Epidermal melanocyte (primary cell): ENCODE results near the gene ADAMTS20.

Experiments
- DNase-seq: peaks from one replicate; pipeline ENCODE4 v3.0.0; 2011; ENCODE audit warnings: low spot score; ENCODE audit not compliant: insufficient read length

The ADAMTS20 gene

DNA sequence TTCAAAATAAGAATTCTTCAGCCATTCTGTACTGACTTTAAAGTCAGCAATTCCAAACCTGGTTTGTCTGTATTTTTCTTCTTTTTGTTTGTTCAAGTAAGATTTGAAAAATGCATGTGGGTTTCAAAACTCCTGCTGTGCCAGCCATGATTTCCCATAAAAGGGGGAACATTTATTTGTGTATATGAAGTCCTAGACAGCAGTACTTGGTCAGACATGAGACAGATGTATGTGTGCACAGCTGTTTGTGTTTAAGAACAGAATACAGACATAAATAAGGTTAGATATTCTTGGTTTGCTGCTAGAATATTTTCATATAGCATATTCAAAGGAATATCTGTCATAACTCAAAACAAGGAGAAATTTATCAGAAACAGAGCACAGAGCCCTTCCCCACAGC is 236.0 kb downstream of the ADAMTS20 start:
- no peak for DNase-seq

GRCh38 chr12:43312991-43313505 is 239.0 kb downstream of the ADAMTS20 start:
- no peak for DNase-seq

- no peak for DNase-seq
Measured at GRCh38 chr12:43310596-43310995, 241.4 kb downstream of the ADAMTS20 start.

DNA sequence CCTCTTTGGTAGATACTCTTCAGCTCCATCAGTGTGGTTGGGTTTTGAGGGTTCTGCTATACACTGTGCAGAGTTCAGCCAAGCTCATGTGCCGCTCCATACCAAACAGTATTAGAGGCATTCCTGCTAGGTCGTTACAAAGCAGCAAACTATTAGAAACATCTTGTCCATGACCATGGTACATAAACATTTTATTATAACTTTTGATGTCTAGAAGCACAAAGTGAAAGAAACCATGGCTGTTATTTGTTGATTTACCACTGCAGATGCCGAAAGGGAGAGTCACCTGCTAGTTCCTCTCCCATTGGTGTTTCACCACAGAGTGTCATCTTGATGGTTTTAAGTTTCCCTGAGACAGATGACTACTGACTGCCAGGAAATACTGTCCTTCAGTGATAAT is 242.0 kb downstream of the ADAMTS20 start:
- no peak for DNase-seq

DNA sequence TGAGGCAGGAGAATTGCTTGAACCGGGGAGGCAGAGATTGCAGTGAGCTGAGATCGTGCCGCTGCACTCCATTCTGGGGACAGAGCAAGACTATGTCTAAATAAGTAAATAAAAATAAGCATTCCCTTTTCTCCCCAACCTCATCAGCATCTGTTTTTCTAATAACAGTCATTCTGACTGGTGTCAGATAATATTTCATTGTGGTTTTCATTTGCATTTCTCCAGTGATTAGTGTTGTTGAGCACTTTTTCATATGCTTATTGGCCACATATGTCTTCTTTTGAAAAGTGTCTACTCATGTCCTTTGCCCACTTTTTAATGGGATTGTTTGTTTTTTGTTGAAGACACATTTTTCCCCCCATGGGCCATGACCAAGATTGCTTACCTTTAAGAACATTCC is 243.2 kb downstream of the ADAMTS20 start:
- DNase-seq, result no peak

- no peak for DNase-seq
Measured at GRCh38 chr12:43307126-43307525, 244.9 kb downstream of the ADAMTS20 start.

DNA sequence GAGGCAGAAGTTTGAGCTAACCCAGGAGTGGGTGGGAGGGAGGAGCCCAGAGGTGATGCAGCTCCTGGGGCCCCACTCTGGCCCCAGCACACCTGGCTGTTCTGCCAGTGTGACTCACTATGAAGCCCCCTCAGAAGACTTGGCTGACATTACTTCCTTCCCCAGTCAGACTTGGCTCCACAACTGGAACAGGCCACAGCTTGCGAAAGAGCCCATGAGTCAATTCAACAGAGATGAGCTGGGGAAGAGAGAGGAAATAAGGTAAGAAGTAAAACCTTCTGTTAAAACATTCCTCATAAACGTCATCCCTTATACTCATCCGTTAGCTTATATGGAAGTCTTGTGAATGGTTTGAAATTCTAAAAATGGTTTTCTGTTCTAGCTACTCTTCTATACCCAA is 245.9 kb downstream of the ADAMTS20 start:
- no peak for DNase-seq

- DNase-seq, result no peak
Measured at GRCh38 chr12:43305065-43305464, 246.9 kb downstream of the ADAMTS20 start.
